Measurements from ENCODE around the gene XRRA1.
"Not testable (repeated sequence)": the region's sequence is repeated elsewhere in the genome, so short reads cannot be mapped to it uniquely, and the experiment has no call there.

XRRA1 gene

GRCh38 chr11:74895340-74896116 is 53.4 kb downstream of the XRRA1 start:
- no peak for DNase-seq

- DNase-seq = not testable (repeated sequence)
Observed at GRCh38 chr11:74893015-74893414, 55.9 kb downstream of the XRRA1 start.

GRCh38 chr11:74877132-74877531 is 71.8 kb downstream of the XRRA1 start:
- DNase-seq = peak in 1 of 2 donors; percentile 12

GRCh38 chr11:74871037-74871436 is 77.9 kb downstream of the XRRA1 start:
- DNase-seq = no peak

GRCh38 chr11:74870485-74870884 is 78.4 kb downstream of the XRRA1 start:
- peak in 1 of 2 donors; percentile 39 for DNase-seq

GRCh38 chr11:74866557-74866956 is 82.3 kb downstream of the XRRA1 start:
- DNase-seq = no peak

- no peak for DNase-seq
Observed at GRCh38 chr11:74863410-74863809, 85.5 kb downstream of the XRRA1 start.

GRCh38 chr11:74860743-74861142 is 88.1 kb downstream of the XRRA1 start:
- DNase-seq = no peak

- DNase-seq = no peak
Observed at GRCh38 chr11:74853223-74853622, 95.7 kb downstream of the XRRA1 start.

GRCh38 chr11:74849525-74850391 is 99.1 kb downstream of the XRRA1 start:
- DNase-seq = no peak

GRCh38 chr11:74847895-74848294 is 101.0 kb downstream of the XRRA1 start:
- no peak for DNase-seq

- no peak for DNase-seq
Observed at GRCh38 chr11:74847395-74847794, 101.5 kb downstream of the XRRA1 start.

- no peak for DNase-seq
Observed at GRCh38 chr11:74846770-74847169, 102.1 kb downstream of the XRRA1 start.

- DNase-seq = no peak
Observed at GRCh38 chr11:74845978-74846517, 102.8 kb downstream of the XRRA1 start.

GRCh38 chr11:74844865-74845264 is 104.0 kb downstream of the XRRA1 start:
- DNase-seq = no peak

- DNase-seq = no peak
Observed at GRCh38 chr11:74844072-74844471, 104.8 kb downstream of the XRRA1 start.

- no peak for DNase-seq
Observed at GRCh38 chr11:74842967-74843366, 105.9 kb downstream of the XRRA1 start.

- no peak for DNase-seq
Observed at GRCh38 chr11:74840486-74840885, 108.4 kb downstream of the XRRA1 start.

- DNase-seq = no peak
Observed at GRCh38 chr11:74839971-74840370, 108.9 kb downstream of the XRRA1 start.

GRCh38 chr11:74839446-74839845 is 109.4 kb downstream of the XRRA1 start:
- DNase-seq = no peak

- DNase-seq = no peak
Observed at GRCh38 chr11:74838188-74838587, 110.7 kb downstream of the XRRA1 start.

GRCh38 chr11:74837191-74837590 is 111.7 kb downstream of the XRRA1 start:
- DNase-seq = no peak

GRCh38 chr11:74826901-74827300 is 122.0 kb downstream of the XRRA1 start:
- no peak for DNase-seq

GRCh38 chr11:74825596-74825995 is 123.3 kb downstream of the XRRA1 start:
- not testable (repeated sequence) for DNase-seq
